COLO668 (cell line): Measurements from ENCODE around the gene MUL1.
"Not testable (repeated sequence)": the region's sequence is repeated elsewhere in the genome, so short reads cannot be mapped to it uniquely, and the experiment has no call there.

Experiments
- DNase-seq: peaks from one replicate; lab custom pipeline; 2025; ENCODE audit not compliant: unreplicated experiment; lab: John Stamatoyannopoulos, UW

Gene MUL1

GRCh38 chr1:20507564-20508410 is at the start of gene MUL1:
TSS of gene MUL1 (minus strand) at chr1:20508151. CDS start at chr1:20508024, 127 bp downstream.
- peak; percentile 99 for DNase-seq

GRCh38 chr1:20555758-20556120 is 47.8 kb upstream of the MUL1 start:
- no peak for DNase-seq

- no peak for DNase-seq
Observed at GRCh38 chr1:20555025-20555757, 47.2 kb upstream of the MUL1 start.

GRCh38 chr1:20552728-20553445 is 44.9 kb upstream of the MUL1 start:
- DNase-seq = no peak

- no peak for DNase-seq
Observed at GRCh38 chr1:20551945-20552727, 44.2 kb upstream of the MUL1 start, which contains the start of gene FAM43B. TSS of gene FAM43B (plus strand) at chr1:20552573. CDS start at chr1:20552974, 401 bp downstream.

- DNase-seq = no peak
Observed at GRCh38 chr1:20551161-20551560, 43.2 kb upstream of the MUL1 start.

- no peak for DNase-seq
Observed at GRCh38 chr1:20546637-20547036, 38.7 kb upstream of the MUL1 start.

- no peak for DNase-seq
Observed at GRCh38 chr1:20540281-20540680, 32.3 kb upstream of the MUL1 start.

GRCh38 chr1:20538760-20539551 is 31.0 kb upstream of the MUL1 start:
- DNase-seq = no peak

GRCh38 chr1:20538227-20538626 is 30.3 kb upstream of the MUL1 start:
- DNase-seq = peak; percentile 73

- no peak for DNase-seq
Observed at GRCh38 chr1:20534659-20535417, 26.9 kb upstream of the MUL1 start.

GRCh38 chr1:20533635-20534034 is 25.7 kb upstream of the MUL1 start:
- no peak for DNase-seq

GRCh38 chr1:20530901-20531300 is 22.9 kb upstream of the MUL1 start:
- peak; percentile 59 for DNase-seq

- peak; percentile 36 for DNase-seq
Observed at GRCh38 chr1:20530306-20530705, 22.4 kb upstream of the MUL1 start.

GRCh38 chr1:20528221-20528620 is 20.3 kb upstream of the MUL1 start:
- no peak for DNase-seq

GRCh38 chr1:20526267-20526666 is 18.3 kb upstream of the MUL1 start:
- no peak for DNase-seq

GRCh38 chr1:20521960-20522861 is 14.3 kb upstream of the MUL1 start:
- DNase-seq = peak; percentile 86

GRCh38 chr1:20519609-20520262 is 11.8 kb upstream of the MUL1 start:
- DNase-seq = not testable (repeated sequence)
